ENCODE results near the gene MYH1.

Gene MYH1

DNA sequence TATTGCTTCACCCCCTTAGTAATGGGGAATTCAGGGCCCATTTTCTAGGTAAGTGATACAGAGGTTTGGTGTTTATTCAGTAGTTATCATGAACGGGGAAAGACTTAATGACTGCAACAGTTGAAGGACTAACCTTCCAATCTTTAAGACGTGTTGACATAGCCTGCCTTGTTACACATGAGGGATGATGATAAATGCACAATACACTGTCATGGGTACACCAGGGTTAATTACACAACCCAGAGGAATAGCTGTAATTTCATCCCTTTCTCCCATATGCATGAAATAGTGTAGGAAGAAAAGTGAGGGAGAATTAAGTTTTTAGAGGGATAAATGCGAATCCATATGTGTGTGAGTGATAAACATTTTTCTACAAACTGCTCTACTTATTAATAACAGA, 59.6 kb downstream of the MYH1 start:
- TF ChIP-seq CTCF (IDR thresholded peaks at IDR 0.05) (no peak), ZFX (IDR thresholded peaks at IDR 0.05; ENCODE audit: borderline replicate concordance) (no peak)
- no peak overlapping the region for H3K27ac ChIP-seq

DNA sequence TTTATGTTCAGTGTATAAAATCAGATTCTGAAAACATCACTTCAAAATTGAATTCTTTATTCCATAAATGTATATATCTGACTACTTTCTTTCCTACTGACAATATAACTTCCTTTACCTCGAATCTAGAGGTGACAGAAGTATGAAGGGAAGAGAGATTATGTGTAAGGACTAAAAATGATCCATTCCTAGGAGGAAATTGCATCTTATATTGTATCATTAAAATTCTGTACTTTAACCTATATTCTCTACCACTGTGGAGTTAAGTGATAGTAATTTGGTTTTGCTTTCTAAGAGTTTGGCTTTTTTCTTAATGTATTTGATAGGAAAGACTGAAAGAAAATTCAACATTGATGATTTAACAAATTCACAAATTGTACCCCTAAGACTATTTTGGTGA, 60.4 kb downstream of the MYH1 start:
- TF ChIP-seq CTCF (IDR thresholded peaks at IDR 0.05) (no peak), ZFX (IDR thresholded peaks at IDR 0.05; ENCODE audit: borderline replicate concordance) (no peak)

DNA sequence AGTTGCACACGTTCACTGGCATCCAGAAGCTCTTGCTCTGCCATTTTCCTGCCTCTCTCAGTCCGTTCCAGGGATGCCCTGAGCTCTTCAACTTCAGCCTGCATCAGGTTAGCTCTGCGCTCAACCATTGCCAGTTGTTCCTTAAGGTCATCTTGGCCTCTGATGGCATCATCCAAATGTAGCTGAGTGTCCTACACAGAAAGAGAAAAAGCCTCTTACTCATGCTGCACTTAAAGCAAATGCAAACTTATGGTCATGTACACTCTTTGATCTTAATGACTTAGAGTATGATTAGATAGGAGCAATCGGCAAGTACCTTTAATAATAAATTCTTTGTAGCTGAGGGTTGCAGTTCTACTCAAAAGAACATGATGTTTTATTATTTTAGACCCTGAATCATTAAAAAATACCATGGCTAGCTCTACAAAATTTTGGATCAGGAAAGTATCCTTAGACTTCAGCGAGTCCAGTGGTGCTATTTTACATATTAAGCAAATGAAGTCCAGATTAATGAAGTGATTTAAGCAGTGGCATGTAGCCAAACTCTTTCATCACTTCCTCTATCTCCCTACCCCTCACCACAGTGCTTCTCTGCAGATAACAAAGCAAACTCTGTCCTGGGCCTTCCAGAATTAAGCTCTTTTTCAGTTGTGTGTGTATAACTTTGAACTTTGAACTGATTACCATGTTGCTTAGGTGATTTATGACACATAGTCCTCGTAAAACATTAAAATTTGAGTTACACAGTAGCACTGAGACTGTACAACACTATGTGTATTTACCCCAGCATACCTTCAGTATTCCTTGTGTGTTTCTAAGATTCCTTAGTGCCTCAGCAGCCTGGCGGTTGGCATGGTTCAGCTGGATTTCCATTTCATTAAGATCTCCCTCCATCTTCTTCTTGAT, 71.1 kb downstream of the MYH1 start:
- no peak overlapping the region for H3K27ac ChIP-seq
- TF ChIP-seq CTCF (IDR thresholded peaks at IDR 0.05) = no peak
- TF ChIP-seq ZFX (IDR thresholded peaks at IDR 0.05; ENCODE audit: borderline replicate concordance) = no peak

More for the DNA sequence above, 60.4 kb downstream of the MYH1 start:
- no peak overlapping the region for H3K27ac ChIP-seq

Data from 22Rv1 (cell line).